OCI-LY7 (cell line): ENCODE results near the gene CIC.

Experiments
- CTCF ChIP-seq: fragments of 200-600 bp; sonication (generic); conservative IDR thresholded peaks from 2 replicates; pipeline ENCODE4 v1.5.1; 2014; ENCODE audit warnings: mild to moderate bottlenecking, antibody characterized with exemption, low read length, moderate library complexity, mixed read lengths
- EZH2phosphoT487 ChIP-seq: fragments of 200-600 bp; sonication (generic); IDR thresholded peaks from 2 replicates; pipeline ENCODE4 v1.6.1; 2018; ENCODE audit warnings: low read depth, borderline replicate concordance, mild to moderate bottlenecking, mixed run types, antibody characterized with exemption, low read length, moderate library complexity, mixed read lengths

GRCh38 chr19:42250666-42251531 lies 18.2 kb upstream of the CIC start:
- TF ChIP-seq EZH2phosphoT487, result no peak
- TF ChIP-seq CTCF, result no peak
